DMS53 (cell line): Measurements from ENCODE around the gene NFYA.
"Not testable (repeated sequence)": the region's sequence is repeated elsewhere in the genome, so short reads cannot be mapped to it uniquely, and the experiment has no call there.

Experiments
- DNase-seq: peaks from one replicate; lab custom pipeline; 2025; lab: John Stamatoyannopoulos, UW

Gene NFYA

DNA sequence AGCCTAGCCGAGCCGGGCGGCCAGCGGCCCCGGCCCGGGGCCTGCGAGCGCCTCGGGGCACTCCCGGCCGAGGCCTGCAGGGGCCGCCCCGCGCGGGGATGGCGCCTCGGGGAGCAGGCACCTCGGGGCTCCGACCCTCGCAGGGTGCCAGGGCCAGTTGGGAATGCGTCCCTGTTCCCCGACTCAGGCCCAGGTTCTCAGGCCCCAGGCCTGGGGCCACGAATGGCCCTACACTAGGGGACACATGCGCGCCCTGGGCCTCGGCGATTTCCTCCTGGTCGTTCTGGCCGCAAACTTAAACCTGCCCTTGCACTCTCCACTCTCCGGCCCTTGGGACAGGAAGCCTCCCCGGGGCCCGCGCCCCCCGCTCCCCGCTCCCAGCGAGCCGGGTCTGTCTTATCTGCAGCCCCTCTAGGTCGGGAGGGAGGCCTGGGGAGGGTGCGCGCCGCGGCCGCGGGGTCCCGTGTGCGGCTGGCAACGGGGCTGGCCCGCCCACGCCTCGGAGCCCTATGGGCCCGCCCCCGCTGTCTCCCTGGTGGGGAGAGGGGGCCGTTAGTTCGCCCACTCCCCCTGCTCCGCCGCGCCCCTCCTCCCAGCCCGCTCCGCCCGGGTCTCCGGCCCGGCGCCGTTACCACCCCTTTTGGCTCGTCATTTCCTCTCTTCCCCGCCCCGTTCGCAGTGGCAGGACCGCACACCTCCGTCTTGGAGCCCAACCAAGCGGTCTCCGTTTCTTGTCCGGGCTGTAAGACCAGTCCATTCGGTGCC lies 611 bp downstream of the NFYA start:
- DNase-seq, result peak; percentile 93

DNA sequence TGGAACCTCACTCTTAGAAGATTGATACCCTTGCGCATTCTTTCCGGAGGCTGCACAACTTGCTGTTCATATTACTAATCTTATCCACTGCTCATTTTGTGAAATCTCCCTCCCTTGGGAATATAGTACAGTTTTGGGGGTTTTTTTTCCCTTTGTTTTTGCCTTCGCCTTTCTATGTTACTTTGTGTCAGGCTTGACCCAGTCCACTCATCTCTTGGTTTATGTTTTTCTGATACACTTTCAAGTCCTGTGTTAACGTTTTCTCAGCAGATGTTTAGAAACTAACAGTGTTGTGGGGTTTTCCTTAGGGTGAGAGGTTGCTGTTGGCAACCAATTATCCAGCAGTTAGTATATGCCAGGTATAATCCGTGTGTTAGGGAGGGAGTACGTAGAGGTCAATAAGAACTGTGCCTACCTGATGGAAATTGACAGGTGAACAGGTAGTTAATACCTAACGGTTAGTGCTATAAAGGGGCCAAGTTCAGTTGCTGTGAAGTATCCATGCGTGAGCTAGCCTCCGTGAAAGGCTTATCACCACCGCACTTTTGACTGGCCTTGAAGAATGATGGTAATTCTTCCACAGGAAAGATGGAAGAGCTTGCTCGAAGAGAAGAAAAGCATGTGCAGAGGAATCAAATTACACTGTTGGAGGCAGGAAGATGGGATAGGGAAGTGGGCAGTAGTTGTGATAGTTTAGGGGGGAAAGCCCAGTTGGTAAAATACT lies 1.4 kb downstream of the NFYA start:
- peak; percentile 56 for DNase-seq

DNA sequence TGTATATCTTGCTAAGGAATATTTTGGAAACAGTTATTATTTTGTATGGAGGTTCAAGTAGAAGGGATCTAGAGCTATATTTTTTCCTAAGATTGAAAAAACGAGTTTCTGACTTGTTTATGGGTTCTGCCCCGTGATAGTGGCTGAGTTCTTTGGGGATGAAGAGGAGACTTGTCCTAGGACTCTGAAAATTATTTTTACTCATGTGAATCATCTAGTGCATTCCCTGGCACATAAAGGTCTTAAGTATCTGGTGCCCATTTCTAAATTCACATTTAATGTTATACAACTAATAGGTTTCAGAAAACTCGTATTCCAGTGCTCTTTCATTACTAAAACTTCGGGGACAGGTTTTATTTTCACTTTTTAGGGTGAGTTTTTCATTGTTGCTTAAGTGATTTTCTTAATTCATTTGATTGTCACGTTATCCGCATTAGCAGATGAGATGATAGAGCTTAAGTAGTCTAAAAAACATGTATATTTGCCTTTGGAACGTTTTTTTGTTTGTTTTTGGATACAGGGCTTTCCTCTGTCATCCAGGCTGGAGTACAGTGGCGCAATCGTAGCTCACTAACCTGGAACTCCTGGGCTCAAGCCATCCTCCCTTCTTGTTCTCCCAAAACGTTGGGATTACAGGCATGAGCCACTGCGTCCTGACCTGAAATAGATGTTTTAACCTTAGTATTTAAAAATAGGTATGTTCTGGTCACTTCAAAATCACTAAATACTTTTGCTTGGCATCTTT lies 2.1 kb downstream of the NFYA start:
- DNase-seq, result peak; percentile 23

DNA sequence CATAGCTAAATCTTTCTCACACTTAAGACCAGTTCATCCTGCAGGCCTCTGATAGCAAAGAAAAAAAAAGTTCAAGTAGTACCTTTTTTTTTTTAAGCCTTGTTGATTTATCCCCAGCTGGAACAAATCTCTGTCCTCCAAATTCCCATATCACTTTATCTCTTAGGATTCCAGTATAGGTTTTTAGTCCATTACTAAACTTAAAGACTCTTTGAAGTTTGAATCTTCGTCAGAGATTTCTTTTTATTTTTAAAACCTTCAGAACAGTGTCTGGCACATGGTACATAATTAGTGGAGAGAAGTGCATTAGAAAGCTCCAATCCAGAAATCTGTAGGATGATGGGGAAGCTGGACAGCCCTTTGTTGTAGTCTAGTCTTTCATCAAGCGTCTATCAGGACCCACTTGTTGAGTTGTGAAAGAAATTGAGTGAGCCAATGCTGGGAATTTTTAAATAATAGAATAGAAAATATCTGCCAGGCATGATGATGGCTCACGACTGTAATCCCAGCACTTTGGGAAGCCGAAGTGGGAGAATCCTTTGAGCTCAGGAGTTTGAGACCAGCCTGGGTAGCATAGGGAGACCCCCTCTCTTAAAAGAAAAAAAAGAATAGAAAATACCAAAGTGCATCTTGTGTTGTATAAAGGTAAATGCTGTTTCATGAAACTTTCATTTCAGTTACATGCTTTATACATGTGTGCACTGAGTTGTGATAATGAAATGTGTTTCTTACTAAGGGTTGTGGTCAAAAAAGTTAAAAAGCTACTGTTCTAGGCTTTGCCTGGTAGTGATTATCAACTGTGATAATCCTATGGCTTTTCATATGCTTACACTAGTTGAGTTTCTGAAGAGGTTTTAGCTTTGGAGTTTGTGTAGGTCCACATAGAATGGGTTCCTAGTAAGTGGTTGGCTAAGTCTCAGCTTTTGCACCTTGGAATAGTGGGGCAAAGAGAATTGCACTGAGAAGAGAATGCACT lies 3.2 kb downstream of the NFYA start:
- no peak for DNase-seq

DNA sequence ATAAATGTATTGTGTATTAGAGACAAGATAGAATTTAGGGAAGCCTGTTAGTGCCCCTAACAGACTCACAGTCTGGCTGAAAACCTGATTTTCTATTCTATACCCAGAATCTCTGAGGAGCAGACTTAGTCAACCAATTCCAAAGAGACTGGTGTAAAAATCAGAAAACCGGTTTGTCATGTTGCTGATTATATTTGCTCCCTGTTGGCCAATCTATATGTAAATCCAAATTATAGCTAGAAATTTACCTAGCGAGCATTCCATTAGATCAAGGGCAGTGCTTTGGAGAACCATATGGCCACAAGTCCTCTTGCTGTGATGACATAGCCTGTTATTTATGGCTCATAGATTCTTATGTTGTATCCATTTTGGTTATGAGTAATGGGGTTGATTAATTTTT lies 4.8 kb downstream of the NFYA start:
- no peak for DNase-seq

DNA sequence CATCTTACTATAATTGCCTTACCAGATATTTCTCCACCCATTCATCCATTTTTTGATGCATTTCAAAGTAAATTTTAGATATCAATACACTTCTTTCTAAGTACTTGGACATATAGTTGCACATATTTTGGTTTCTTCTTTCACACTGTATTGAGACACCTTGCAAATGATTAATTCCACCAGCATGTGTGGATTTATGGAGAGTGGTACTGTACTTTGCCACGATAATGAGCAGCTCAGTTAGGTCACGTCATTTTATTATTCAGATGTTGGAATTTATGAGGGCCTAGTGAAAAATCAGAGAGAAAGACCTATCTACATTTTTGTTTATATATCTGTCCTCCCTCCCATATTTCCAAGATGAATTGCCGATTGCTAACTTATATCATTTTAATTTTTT lies 5.3 kb downstream of the NFYA start:
- no peak for DNase-seq

DNA sequence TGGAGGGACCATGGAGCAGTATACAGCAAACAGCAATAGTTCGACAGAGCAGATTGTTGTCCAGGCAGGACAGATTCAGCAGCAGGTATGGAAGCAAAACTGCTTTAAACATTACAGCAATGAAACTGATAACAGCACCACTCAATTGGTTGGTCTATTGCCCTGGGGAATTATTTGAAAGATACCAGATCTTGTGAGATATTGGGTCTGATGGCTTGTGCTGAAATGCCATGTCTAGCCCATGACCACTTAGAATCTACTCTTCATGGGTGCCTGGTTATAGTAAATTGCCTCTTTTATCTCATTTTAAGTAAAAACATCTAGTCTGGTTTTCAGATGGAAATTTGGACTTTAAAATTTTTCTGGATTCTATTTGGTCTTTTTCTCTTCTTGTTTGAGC lies 6.3 kb downstream of the NFYA start:
- DNase-seq, result no peak

DNA sequence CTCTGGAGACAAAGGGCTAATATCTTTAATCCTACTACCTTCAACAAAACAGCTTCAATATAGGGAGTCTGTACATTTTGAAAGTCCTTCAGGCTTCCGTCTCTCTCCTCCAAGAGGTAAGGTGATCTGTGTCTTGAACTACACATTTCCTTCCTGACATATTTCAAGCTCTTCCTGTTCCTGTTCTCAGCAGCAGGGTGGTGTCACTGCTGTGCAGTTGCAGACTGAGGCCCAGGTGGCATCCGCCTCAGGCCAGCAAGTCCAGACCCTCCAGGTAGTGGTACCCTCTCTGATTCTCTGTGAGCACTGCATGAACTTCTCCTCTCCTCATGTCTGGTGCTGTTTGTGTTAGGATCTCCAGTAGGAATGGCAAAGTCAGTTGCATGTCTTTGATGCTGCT lies 7.8 kb downstream of the NFYA start:
- DNase-seq, result no peak

DNA sequence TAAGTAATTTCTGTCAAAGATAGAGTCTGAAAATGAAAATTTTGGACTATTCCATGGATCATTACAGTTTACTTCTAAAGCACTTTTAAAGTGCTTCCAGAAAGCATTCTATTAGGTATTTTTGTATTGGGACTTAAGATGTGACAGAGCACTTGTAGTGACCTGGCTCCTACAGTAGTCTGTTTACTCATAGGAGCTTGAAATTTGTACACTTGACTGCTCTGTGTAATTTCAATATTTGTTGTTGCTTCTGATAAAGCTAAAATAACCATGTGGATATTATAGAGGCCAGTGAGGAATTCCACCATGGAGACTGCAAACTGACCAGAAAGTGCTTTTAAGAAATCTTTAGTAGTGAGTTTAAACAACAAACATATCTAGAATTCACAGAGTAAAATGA lies 10.3 kb downstream of the NFYA start:
- DNase-seq, result no peak

DNA sequence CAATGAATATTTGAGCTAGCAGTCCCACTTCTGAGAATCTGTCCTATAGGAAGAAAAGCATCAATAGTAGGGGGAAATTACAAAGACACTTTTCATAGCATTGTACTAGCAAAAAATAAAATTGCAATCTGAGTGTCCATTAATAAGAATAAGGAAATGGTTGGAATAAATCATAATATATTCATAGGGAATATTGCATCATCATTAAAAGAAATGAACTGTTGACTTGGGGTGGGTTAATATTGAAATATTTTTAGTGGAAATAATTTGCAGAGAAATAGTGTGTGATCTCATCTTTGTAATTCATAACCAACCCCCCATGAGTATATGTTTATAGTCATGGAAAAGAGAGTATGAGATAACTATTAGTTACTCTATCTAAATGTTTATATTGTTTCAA lies 12.4 kb downstream of the NFYA start:
- DNase-seq, result no peak

DNA sequence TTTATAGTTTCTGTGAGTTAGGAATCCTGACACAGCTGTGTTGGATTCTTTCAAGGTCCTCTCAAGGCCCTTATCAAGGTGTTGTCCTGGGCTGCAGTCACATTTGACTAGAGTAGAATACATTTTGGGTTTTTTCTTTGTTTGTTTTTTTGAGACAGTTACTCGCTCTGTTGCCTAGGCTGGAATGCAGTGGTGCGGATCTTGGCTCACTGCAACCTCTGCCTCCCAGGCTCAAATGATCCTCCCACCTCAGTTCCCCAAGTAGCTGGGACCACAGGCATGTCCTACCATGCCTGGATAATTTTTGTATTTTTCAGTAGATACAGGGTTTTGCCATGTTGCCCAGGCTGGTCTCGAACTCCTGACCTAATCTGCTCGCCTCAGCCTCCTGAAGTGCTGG lies 15.7 kb downstream of the NFYA start:
- no peak for DNase-seq

DNA sequence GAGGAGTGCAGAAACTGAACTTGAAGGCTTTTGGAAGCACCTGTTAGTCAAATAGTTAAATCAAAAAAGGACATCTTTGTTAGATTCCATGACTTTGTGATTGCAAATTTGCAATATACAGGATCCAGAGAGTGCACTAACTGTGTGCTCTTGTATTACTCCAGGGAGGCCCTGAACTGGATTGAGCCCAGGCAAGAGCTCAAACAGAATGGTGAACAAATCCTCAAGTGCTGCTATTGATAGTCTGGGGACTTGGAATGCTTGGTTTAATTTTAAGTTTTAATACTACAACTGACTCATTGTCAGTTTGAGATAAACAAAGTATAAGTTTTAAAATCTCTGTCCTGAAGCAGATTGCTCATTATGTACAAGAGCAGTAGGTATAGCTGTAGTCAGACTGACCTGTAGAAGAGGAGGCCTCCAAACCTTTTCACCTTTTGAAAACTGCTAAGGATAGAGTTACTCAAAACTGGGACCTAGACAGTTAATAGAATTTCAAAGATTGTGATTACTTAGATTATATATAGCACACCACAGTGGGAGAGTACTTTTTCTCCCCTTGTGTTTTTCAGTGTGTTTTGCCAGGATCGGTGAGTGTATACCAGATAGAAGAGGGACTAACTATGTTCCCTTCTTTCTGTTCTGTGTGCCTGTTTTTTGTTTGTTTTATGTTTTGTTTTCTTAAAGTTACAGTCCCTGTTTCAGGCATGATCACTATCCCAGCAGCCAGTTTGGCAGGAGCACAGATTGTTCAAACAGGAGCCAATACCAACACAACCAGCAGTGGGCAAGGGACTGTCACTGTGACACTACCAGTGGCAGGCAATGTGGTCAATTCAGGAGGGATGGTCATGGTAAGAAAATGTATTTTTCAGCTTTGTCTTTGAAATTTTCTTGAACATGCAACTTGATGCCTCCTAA lies 18.3 kb downstream of the NFYA start:
- DNase-seq, result no peak

DNA sequence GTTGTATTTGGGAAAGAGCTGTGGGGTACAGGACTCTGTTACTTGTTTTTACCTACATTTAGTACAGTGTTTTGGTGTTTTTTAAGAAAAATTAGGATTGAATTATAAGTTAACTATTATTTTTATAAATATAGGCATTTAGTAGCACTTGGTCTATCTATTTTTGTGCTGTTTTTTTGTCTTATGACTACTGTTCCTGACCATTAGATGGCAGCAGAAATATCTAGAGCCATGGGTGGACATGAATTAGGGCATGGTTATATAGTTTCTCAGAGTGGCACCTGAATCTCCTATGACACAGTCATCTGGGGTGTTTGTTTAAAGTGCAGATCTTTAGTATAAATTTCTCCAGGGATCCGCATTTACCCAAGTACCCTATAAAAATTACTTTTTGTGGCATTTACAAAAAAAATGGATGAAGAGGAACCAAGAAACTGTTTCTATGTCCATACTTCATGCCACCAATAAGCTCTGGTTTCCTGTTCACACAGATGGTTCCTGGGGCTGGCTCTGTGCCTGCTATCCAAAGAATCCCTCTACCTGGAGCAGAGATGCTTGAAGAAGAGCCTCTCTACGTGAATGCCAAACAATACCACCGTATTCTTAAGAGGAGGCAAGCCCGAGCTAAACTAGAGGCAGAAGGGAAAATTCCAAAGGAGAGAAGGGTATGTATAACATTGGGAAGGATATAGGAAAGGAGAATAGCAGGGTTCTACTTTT lies 19.8 kb downstream of the NFYA start:
- peak; percentile 74 for DNase-seq

DNA sequence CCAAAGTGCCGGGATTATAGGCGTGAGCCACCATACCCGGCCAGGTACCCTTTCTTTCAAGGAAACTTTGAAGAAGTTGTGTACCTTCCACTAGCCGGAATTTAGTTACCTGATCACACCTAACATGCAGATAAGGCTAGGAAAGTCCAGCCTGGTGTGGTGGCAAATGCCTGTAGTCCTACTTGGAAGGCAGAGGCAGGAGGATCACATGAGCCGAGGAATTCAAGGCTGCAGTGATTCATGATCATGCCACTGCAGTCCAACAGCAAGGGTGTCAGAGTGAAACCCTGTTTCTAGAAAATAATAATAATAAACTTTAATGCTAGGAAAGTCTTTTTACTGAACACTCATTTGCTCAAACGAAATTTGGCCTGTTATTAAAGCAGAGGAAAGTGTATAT lies 21.0 kb downstream of the NFYA start:
- no peak for DNase-seq

DNA sequence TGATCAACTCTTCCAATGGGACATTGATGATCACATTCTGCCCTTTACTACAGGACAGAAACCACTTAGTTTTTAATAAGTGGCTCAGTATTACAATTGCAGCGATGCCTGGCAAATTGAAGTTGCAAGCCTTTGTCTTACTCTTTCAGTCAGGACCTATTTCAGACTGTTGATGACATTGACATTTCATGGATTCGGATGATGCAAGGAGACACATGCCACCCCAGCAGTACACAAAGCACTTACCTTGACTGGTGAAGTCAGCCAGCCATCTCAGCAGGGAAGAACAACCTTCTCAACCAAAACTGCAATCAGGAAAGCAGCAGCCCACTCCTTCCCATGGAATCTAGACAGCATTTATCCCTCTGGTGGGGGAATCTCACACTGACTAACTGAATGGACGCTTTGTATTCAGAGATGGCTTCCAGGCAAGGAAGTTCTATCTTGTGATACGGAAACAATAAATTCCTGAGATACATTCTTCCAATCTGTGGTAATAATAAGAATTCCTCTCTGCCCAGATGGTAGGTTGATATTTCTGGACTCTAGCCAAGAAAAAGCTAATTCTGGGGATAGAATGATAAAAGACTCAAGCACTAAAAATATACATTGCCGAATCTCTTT lies 24.8 kb downstream of the NFYA start:
- DNase-seq, result no peak

DNA sequence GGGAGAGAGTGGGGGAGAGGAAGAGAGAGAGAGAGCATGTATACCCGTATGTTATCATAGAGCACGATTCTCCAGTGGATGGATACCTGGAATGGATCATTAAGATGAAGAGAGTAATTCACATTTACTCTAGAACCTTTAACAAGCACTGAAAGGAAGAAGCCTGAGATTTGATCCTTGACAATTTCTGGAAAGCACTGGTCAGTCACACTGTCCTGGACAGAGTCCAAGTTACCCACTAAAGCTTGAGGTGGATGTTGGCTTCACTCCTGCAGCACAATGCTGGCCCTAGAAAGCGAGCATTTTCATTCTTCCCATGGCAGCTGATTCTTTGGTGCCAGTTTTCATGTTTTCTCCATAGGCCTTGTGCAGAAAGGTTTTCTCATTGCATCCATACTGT lies 25.6 kb downstream of the NFYA start:
- no peak for DNase-seq

DNA sequence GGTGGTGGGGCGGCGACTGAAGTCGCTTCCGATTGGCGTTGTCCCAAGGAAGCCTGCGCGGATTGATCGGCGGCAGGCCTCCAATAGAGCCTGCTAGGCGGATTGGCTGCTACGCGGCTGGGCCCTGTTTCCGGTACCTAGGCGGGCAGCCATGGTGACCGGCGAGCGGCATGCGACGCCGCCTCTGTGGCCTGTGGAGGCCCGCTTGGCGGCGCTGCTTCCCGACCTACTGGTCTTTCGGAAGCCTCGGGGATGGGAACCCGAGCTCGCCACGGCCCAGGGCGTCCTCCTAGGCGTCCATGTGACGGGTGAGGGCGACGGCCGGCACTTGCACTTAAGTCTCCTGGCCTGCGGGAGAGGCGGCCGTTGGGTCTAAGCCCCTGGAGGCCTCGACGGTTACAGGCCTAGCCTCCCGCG lies 28.1 kb downstream of the NFYA start:
- no peak for DNase-seq

DNA sequence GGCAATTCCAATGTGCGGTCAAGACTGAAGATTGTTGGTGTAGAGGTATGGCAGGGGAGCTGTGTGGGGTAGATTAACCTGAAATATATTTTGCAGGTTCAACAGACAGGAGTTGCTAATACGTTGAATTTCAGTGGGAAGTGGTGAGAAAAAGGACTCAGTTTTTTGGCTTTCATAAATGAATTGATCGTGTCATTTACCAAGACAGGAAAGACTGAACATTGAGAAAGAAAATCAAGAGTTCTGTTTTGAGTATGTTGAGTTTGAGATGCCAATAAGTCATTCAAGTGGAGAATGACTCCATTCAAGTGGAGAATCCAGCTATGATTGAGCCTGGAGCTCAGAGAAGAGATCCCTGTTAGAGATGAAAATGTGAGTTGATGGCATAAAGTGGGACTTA lies 31.1 kb downstream of the NFYA start:
- DNase-seq, result no peak

DNA sequence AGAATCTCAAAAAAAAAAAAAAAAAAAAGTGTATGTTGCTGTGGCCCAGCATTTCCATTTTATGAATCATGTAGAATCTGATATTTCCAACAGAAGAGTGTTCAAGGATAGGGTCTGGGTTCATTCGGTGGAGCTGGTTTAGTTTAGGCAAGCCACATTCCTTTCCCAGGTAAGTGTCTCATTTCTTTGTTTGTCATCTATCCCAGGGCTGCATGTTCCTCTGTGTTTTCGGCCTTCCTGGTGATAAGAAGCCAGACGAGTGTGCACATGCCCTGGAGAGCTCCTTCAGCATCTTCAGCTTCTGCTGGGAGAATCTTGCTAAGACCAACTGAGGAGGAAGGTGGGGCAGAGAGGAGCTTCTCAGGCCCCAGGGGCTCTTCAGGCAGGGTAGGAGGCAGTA lies 38.2 kb downstream of the NFYA start:
- no peak for DNase-seq

DNA sequence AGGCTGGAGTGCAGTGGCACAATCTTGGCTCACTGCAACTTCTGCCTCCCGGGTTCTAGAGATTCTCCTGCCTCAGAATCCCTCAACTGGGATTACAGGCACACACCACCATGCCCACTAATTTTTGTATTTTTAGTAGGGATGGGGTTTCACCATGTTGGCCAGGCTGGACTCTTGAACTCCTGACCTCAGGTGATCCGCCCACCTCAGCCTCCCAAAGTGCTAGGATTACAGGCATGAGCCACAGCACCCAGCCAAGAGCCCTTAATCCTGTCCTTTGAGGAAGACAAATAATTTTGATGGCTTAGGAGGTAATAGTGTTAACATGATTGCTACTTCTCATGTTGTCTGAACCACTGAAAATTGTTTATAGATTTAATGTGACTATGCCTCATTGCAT lies 42.3 kb downstream of the NFYA start:
- not testable (repeated sequence) for DNase-seq
